ENCODE measurements around the gene PLEKHH3.

GRCh38 chr17:42675348-42675964 is 1.3 kb downstream of the PLEKHH3 start:
- TF ChIP-seq CTCF (IDR thresholded peaks at IDR 0.05) (no peak), ZFX (IDR thresholded peaks at IDR 0.05; ENCODE audit: borderline replicate concordance) (no peak)

Measured in 22Rv1 (cell line).